Esophagus (tissue), 2 donors: ENCODE measurements around the gene SLC5A10. TPM values are rescaled to one million over a fixed set of nuclear protein-coding genes. Genes with fewer than 3 reads are reported as not detected.

ENCODE experiments used
- H3K27ac ChIP-seq, 2 donors: one replicate each; pipeline ENCODE4 v1.5.1; 2013; ENCODE audit warnings: low read depth in 2 of 2, mild to moderate bottlenecking in 2 of 2, inconsistent platforms in 1 of 2, low read length in 1 of 2, moderate library complexity in 1 of 2
- H3K27me3 ChIP-seq, 2 donors: one replicate each; pipeline ENCODE4 v1.6.1; 2013; ENCODE audit warnings: low read length in 2 of 2, control low read depth in 1 of 2, mild to moderate bottlenecking in 1 of 2; ENCODE audit not compliant: insufficient read depth in 2 of 2, control insufficient read depth in 1 of 2
- H3K36me3 ChIP-seq, 2 donors: one replicate each; pipeline ENCODE4 v1.6.1; 2013; ENCODE audit warnings: low read length in 1 of 2; ENCODE audit not compliant: control insufficient read depth in 2 of 2, insufficient read depth in 2 of 2
- H3K4me1 ChIP-seq, 2 donors: one replicate each; pipeline ENCODE4 v1.6.1; 2013; ENCODE audit warnings: low read length in 1 of 2; ENCODE audit not compliant: control insufficient read depth in 2 of 2, insufficient read depth in 2 of 2
- H3K4me3 ChIP-seq, 2 donors: one replicate each; pipeline ENCODE4 v1.5.1; 2013; ENCODE audit warnings: low read length in 2 of 2, mild to moderate bottlenecking in 2 of 2, low read depth in 1 of 2, moderate library complexity in 1 of 2
- H3K9me3 ChIP-seq, 2 donors: one replicate each; pipeline ENCODE4 v1.6.1; 2013; ENCODE audit warnings: mild to moderate bottlenecking in 2 of 2, low read depth in 1 of 2, low read length in 1 of 2, moderate library complexity in 1 of 2; ENCODE audit not compliant: control insufficient read depth in 2 of 2, insufficient read depth in 1 of 2
- WGBS, 2 donors: extraction: QIAGEN DNeasy Blood & Tissue Kit; methylation state at CpG; one replicate each; pipeline ENCODE4 v1.1.7; 2013; 5-methylcytosine and 5-hydroxymethylcytosine counted together
- polyA plus RNA-seq, 2 donors: library from polyadenylated mRNA; stranded (reverse); fragments of 200-250 nt; gene quantifications; one replicate each; pipeline ENCODE4 v1.2.3, GENCODE V29; 2013
- donor health status: healthy with polysubstance abuse.
- donor health status: Bipolar disorder and iron deficiency.

SLC5A10 gene
- polyA plus RNA-seq, 2 donors: 0.36 to 0.49 TPM

- Histone ChIP-seq H3K36me3 (no peaks in the 10 kb centered on the region), H3K4me3 (no peak overlapping the region), H3K27ac (peak overlapping the region in 1 of 2 donors; percentile 85), H3K27me3 (no peaks in the 10 kb centered on the region), H3K9me3 (no peaks in the 10 kb centered on the region), H3K4me1 (peaks cover 0 to 38% of the 10 kb centered on the region in 2 donors)
- WGBS, 2 donors: 96 to 97% methylated on average over 12 of the region's 12 CpGs
These were observed 61.3 kb downstream of the SLC5A10 start for GRCh38 chr17:19013226-19013625.

- 75 to 88% methylated on average over 11 of the region's 11 CpGs for WGBS, 2 donors
- no peak overlapping the region for H3K4me3 ChIP-seq
- H3K27me3 ChIP-seq: no peaks in the 10 kb centered on the region
- H3K9me3 ChIP-seq: no peaks in the 10 kb centered on the region
- H3K27ac ChIP-seq: peak overlapping the region; percentile 85 to 87
- peaks cover 0 to 41% of the 10 kb centered on the region in 2 donors for H3K4me1 ChIP-seq
- H3K36me3 ChIP-seq: no peaks in the 10 kb centered on the region
These were observed 62.1 kb downstream of the SLC5A10 start for GRCh38 chr17:19013806-19014627.

- peak overlapping the region; percentile 84 to 96 for H3K27ac ChIP-seq
- no peaks in the 10 kb centered on the region for H3K9me3 ChIP-seq
- 75 to 78% methylated on average over 29 of the region's 29 CpGs for WGBS, 2 donors
- no peaks in the 10 kb centered on the region for H3K36me3 ChIP-seq
- H3K4me1 ChIP-seq: peaks cover 0 to 41% of the 10 kb centered on the region in 2 donors
- no peak overlapping the region for H3K4me3 ChIP-seq
- no peaks in the 10 kb centered on the region for H3K27me3 ChIP-seq
These were observed 62.8 kb downstream of the SLC5A10 start for GRCh38 chr17:19014628-19015215.

- no peak overlapping the region for H3K4me3 ChIP-seq
- peak overlapping the region; percentile 84 to 96 for H3K27ac ChIP-seq
- no peaks in the 10 kb centered on the region for H3K36me3 ChIP-seq
- H3K9me3 ChIP-seq: no peaks in the 10 kb centered on the region
- H3K4me1 ChIP-seq: peaks cover 0 to 41% of the 10 kb centered on the region in 2 donors
- WGBS, 2 donors: 79 to 86% methylated on average over 7 of the region's 7 CpGs
- no peaks in the 10 kb centered on the region for H3K27me3 ChIP-seq
These were observed 63.5 kb downstream of the SLC5A10 start for GRCh38 chr17:19015428-19015827.

- H3K27ac ChIP-seq: peak overlapping the region; percentile 23 to 73
- no peaks in the 10 kb centered on the region for H3K27me3 ChIP-seq
- H3K4me3 ChIP-seq: no peak overlapping the region
- WGBS, 2 donors: 60 to 64% methylated on average over 8 of the region's 8 CpGs
- peaks cover 0 to 37% of the 10 kb centered on the region in 2 donors for H3K4me1 ChIP-seq
- H3K36me3 ChIP-seq: no peaks in the 10 kb centered on the region
- no peaks in the 10 kb centered on the region for H3K9me3 ChIP-seq
These were observed 64.3 kb downstream of the SLC5A10 start for GRCh38 chr17:19016297-19016696.

- Histone ChIP-seq H3K4me1 (peaks cover 0 to 31% of the 10 kb centered on the region in 2 donors), H3K36me3 (no peaks in the 10 kb centered on the region), H3K27me3 (no peaks in the 10 kb centered on the region), H3K27ac (peak overlapping the region in 1 of 2 donors; percentile 73), H3K9me3 (no peaks in the 10 kb centered on the region), H3K4me3 (no peak overlapping the region)
- 58 to 68% methylated on average over 7 of the region's 7 CpGs for WGBS, 2 donors
These were observed 64.9 kb downstream of the SLC5A10 start for GRCh38 chr17:19016881-19017280.

GRCh38 chr17:19017401-19017800 lies 65.4 kb downstream of the SLC5A10 start:
- H3K4me3 ChIP-seq: no peak overlapping the region
- H3K4me1 ChIP-seq: peaks cover 0 to 31% of the 10 kb centered on the region in 2 donors
- 78 to 83% methylated on average over 12 of the region's 12 CpGs for whole genome bisulfite sequencing, 2 donors
- no peaks in the 10 kb centered on the region for H3K36me3 ChIP-seq
- H3K27ac ChIP-seq: no peak overlapping the region
- H3K27me3 ChIP-seq: no peaks in the 10 kb centered on the region
- no peaks in the 10 kb centered on the region for H3K9me3 ChIP-seq

GRCh38 chr17:19017804-19018599 lies 66.0 kb downstream of the SLC5A10 start:
- Histone ChIP-seq H3K9me3 (no peaks in the 10 kb centered on the region), H3K36me3 (no peaks in the 10 kb centered on the region), H3K4me3 (no peak overlapping the region), H3K4me1 (peaks cover 0 to 31% of the 10 kb centered on the region in 2 donors), H3K27ac (no peak overlapping the region), H3K27me3 (no peaks in the 10 kb centered on the region)
- WGBS, 2 donors: 66 to 79% methylated on average over 16 of the region's 16 CpGs

GRCh38 chr17:19018600-19018950 lies 66.6 kb downstream of the SLC5A10 start:
- Histone ChIP-seq H3K9me3 (no peaks in the 10 kb centered on the region), H3K4me3 (no peak overlapping the region), H3K27me3 (no peaks in the 10 kb centered on the region), H3K27ac (no peak overlapping the region), H3K36me3 (no peaks in the 10 kb centered on the region), H3K4me1 (peaks cover 0 to 29% of the 10 kb centered on the region in 2 donors)
- WGBS, 2 donors: 75 to 79% methylated on average over 6 of the region's 6 CpGs
